ENCODE data around the gene CWC27.

Gene CWC27

GRCh38 chr5:65043843-65044359 lies 275.2 kb downstream of the CWC27 start:
- DNase-seq, result no peak

GRCh38 chr5:65047225-65047624 lies 278.5 kb downstream of the CWC27 start:
- DNase-seq, result no peak

DNA sequence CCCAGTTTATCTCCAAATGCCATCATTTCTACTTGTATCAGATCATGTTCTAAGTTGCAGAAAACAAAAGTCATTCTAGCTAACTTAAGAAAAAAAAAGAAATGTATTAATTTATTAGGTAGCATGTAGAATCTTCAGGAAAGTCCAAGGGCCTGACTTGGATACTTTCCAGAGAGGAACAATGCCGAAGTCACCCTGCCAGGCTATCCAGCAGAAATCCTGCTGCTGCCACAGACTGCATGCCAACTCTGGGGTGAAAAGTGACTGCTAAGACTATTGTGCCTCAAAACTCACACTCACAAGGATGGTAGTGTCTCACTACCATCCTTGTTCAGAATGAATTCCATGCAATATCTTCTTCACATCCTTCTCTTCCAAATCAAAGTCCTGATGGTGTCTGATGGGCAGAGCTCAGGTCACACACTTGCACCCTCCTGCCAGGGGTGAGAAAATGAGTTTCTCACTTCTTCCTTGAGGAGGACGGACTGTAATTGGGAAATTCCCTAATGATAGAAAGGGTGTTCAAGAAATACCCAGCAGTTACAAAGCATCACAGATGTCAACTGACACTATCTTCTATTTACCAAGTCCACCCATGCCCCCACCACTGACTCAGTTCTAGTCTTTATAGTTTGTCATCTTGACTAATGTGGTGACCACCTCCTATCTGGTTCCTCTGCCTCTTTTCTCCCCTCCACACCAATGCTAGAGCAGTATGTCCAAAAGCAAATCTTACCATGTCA lies 279.4 kb downstream of the CWC27 start:
- no peak for DNase-seq

- DNase-seq, result no peak
Measured at GRCh38 chr5:65050140-65050539, 281.4 kb downstream of the CWC27 start.

DNA sequence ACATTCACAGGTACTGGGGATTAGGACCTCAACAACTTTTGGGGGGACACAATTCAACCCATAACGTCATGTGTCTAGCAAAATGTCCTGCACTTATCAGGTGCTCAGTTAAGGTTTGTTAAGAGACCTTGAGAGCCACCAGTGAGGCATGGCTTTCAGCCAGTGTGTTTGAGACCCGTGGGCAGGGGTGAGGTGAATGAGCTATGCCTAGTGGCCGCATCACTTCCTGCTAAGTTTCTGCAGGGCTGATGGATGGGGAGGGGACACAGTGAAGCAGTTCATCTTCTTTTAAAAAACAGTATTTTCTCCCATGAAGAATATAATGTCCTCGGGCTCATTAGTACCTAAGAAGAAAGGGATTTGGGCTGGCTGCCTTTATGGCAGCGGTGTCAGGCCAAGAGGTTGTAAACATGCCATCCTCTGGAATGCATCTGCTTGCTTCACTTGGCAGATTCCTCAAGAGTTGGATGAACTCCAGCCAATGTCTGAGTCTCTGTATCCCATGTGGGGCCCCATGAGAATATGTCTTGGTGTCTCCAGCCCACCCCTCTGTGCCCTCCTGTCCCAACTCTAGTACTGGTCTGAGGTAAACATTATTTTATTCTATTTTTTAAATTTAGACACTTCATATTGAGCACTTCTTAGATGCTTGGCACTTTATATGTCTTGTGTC lies 282.2 kb downstream of the CWC27 start:
- no peak for DNase-seq

- DNase-seq, result no peak
Measured at GRCh38 chr5:65055938-65056337, 287.2 kb downstream of the CWC27 start.

- no peak for DNase-seq
Measured at GRCh38 chr5:65059681-65060598, 291.2 kb downstream of the CWC27 start.

- DNase-seq, result no peak
Measured at GRCh38 chr5:65061250-65061973, 292.7 kb downstream of the CWC27 start.

GRCh38 chr5:65061974-65062353 lies 293.2 kb downstream of the CWC27 start:
- DNase-seq, result no peak

DNA sequence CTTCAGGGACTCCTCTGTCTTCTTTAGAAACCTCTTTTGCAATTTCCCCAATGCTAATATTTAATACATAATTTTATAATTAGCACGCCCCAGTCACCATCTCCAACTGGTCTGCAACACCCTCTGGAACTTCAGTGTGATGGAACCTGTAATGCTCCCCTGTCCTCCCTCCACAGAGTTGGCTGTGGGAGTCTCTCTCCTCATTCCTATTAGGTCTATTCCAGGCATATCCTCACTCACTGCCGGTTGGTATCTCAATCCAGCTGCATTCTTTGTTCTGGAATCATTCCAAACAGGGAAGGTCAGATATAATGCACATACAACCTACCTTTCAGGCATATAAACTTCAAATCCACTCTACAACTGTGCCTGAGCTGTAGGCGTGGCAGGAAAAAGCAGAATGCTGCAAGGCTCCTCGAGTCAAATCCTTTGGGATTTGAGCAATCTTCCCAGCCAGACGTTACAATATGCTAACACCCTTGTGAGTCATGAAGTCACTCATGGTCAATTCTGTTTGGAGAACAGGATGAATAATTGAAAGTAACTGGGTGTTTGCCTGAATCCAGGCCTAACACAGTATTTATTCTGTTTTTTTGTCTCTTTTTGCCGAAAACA lies 293.8 kb downstream of the CWC27 start:
- DNase-seq, result no peak

DNA sequence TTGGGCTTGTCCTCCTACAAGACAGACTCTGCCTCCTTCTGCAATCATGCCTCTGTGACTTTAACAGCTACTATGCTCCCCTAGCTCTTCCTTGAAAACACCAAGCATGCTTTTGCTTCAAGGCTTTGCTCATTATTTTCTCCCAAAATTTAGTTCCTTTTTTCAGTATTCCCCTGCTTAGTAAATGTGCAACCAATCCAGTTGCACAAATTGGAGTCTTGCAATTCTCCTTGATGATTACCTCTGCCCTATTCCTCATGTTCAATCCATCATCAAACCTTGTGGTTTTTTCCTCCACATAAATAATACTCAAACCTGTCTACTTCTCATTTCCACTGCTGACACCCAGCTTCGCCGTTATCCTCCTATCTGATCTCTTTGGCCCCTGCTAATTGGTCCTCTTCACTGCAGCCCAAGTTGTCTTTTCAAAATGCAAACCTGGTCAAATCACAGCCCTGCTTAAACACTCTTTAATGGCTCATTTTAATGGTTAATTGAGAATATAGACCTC lies 296.3 kb downstream of the CWC27 start:
- DNase-seq, result no peak

GRCh38 chr5:65066387-65067146 lies 297.8 kb downstream of the CWC27 start:
- no peak for DNase-seq

GRCh38 chr5:65067147-65067506 lies 298.4 kb downstream of the CWC27 start:
- DNase-seq, result no peak
